Measurements from ENCODE around the gene GRM4.

Gene GRM4

GRCh38 chr6:34157236-34157830 lies 11.4 kb upstream of the GRM4 start:
- Histone ChIP-seq H3K4me1 (ENCODE audit: low read length) (no peaks in the 10 kb centered on the region), H3K9ac (ENCODE audit: low read length) (no peak overlapping the region)
- no peak for DNase-seq

DNA sequence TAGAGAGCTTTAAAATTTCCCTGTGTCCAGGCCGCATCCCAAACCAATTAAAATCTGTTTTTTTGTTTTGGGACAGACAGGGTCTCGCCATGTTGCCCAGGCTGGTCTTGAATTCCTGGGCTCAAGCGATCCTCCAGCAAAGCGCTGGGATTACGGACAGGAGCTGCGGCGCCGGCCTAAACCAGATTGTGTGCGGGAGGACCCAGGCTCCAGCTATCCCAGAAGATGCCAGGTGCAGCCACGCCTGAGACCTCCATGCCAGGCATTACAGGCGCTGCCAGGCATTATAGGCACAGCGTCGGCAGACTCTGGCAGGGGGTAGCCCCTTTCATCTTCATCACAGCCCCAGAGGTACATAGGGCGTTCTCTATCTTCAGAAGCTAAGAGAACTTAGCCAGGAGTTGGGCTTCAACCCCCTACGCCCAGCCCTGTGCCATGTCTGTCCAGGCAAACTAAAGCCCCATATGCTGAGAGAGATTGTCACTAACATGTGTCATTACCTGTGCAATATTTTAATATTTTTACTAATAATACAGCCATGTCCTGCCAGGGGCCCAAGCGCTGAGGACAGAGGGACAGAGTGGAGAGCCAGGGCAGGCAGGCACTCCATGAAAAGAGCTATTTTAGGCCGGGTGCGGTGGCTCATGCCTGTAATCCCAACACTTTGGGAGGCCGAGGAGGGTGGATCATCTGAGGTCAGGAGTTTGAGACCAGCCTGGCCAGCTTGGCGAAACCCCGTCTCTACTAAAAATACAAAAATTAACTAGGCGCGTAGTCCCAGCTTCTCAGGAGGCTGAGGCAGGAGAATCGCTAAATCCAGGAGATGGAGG lies 9.8 kb upstream of the GRM4 start:
- Histone ChIP-seq H3K27ac (ENCODE audit: low read length) (no peak overlapping the region), H3K36me3 (replicated peaks; ENCODE audit: insufficient read depth, low read length) (no peaks in the 10 kb centered on the region), H3K9me2 (replicated peaks; ENCODE audit: insufficient read depth, low read length) (no peaks in the 10 kb centered on the region), H3K27me3 (replicated peaks; ENCODE audit: insufficient read depth, low read length) (peaks cover 78% of the 10 kb centered on the region), H3K4me2 (ENCODE audit: low read depth, low read length) (no peak overlapping the region), H3K79me2 (ENCODE audit: low read length) (no peaks in the 10 kb centered on the region), H3K9ac (ENCODE audit: low read length) (no peak overlapping the region), H3K4me1 (ENCODE audit: low read length) (no peaks in the 10 kb centered on the region), H3F3A (ENCODE audit: insufficient read depth, low read length) (no peaks in the 10 kb centered on the region), H2AFZ (ENCODE audit: low read length) (no peak overlapping the region), H3K9me3 (replicated peaks; ENCODE audit: insufficient read depth, low read length) (no peaks in the 10 kb centered on the region), H4K20me1 (ENCODE audit: insufficient read depth, low read length) (no peaks in the 10 kb centered on the region), H3K4me3 (ENCODE audit: low read length) (no peak overlapping the region)
- no peak for DNase-seq
- TF ChIP-seq CTCF (IDR thresholded peaks at IDR 0.05; ENCODE audit: low read length) (no peak), EZH2phosphoT487 (IDR thresholded peaks at IDR 0.05; ENCODE audit: low read length) (no peak), EZH2 (optimal IDR thresholded peaks at IDR 0.05; ENCODE audit: low read depth, low read length) (no peak)

More at GRCh38 chr6:34157236-34157830, 11.4 kb upstream of the GRM4 start:
- Histone ChIP-seq H3K36me3 (replicated peaks; ENCODE audit: insufficient read depth, low read length) (no peaks in the 10 kb centered on the region), H3K27me3 (replicated peaks; ENCODE audit: insufficient read depth, low read length) (peaks cover 64% of the 10 kb centered on the region), H3K79me2 (ENCODE audit: low read length) (no peaks in the 10 kb centered on the region), H4K20me1 (ENCODE audit: insufficient read depth, low read length) (no peaks in the 10 kb centered on the region), H3K9me3 (replicated peaks; ENCODE audit: insufficient read depth, low read length) (no peaks in the 10 kb centered on the region), H3F3A (ENCODE audit: insufficient read depth, low read length) (no peaks in the 10 kb centered on the region), H3K4me3 (ENCODE audit: low read length) (no peak overlapping the region), H2AFZ (ENCODE audit: low read length) (no peak overlapping the region), H3K4me2 (ENCODE audit: low read depth, low read length) (no peak overlapping the region), H3K9me2 (replicated peaks; ENCODE audit: insufficient read depth, low read length) (no peaks in the 10 kb centered on the region), H3K27ac (ENCODE audit: low read length) (no peak overlapping the region)
- TF ChIP-seq EZH2 (optimal IDR thresholded peaks at IDR 0.05; ENCODE audit: low read depth, low read length) (no peak), CTCF (IDR thresholded peaks at IDR 0.05; ENCODE audit: low read length) (no peak), EZH2phosphoT487 (IDR thresholded peaks at IDR 0.05; ENCODE audit: low read length) (no peak)

DNA sequence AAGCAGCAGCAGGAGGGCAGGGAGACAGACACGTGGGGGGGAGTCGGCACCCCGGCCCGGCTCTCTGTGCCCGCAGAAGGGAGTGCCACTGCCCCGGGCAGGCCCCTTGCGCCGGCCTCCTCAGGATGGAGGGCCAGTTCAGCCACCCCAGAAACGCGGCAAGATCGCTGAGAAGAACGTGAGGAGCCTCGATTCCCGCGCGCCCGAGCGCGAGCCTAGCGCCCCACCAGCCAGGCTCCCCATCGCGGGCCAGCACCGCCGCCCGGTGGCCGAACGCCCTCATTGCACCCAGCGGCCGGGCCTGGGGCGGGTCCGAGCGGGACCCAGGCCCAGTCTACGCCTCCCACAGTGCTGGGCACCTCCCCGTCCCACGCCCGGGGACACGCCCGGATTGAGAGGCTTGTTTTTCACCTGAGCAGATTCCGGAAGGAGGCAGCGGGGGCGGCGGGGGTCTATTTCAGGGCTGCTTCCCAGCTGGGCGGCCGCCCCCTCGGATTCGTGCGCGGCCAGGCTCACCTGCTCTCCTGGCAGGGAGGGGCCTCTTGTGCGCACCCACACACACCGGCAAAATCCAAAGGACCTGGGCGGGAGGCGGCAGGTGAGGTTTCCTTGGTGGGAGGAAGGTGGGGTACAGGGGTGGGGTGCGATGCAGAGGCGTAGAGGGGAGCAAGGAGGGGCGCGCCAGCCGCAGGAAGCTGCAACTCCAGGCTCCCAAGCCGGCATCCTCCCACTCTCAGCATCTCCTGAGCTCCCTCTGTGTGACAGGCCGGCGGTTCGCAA lies 9.0 kb upstream of the GRM4 start:
- Histone ChIP-seq H3K4me1 (ENCODE audit: low read length) (no peaks in the 10 kb centered on the region), H3K9me2 (replicated peaks; ENCODE audit: insufficient read depth, low read length) (no peaks in the 10 kb centered on the region), H3K9me3 (replicated peaks; ENCODE audit: insufficient read depth, low read length) (no peaks in the 10 kb centered on the region), H3K36me3 (replicated peaks; ENCODE audit: insufficient read depth, low read length) (no peaks in the 10 kb centered on the region), H3K4me3 (ENCODE audit: low read length) (peak overlapping the region; percentile 44), H4K20me1 (ENCODE audit: insufficient read depth, low read length) (no peaks in the 10 kb centered on the region), H3F3A (ENCODE audit: insufficient read depth, low read length) (no peaks in the 10 kb centered on the region), H3K79me2 (ENCODE audit: low read length) (no peaks in the 10 kb centered on the region), H2AFZ (ENCODE audit: low read length) (peak overlapping the region; percentile 58), H3K4me2 (ENCODE audit: low read depth, low read length) (peak overlapping the region; percentile 88), H3K27ac (ENCODE audit: low read length) (no peak overlapping the region), H3K27me3 (replicated peaks; ENCODE audit: insufficient read depth, low read length) (peaks cover 80% of the 10 kb centered on the region), H3K9ac (ENCODE audit: low read length) (no peak overlapping the region)
- DNase-seq: peak; percentile 41
- TF ChIP-seq CTCF (IDR thresholded peaks at IDR 0.05; ENCODE audit: low read length) (peak; percentile 93), EZH2phosphoT487 (IDR thresholded peaks at IDR 0.05; ENCODE audit: low read length) (no peak)
